Measurements from ENCODE around the gene RBMY1J.
"Not testable (repeated sequence)": the region's sequence is repeated elsewhere in the genome, so short reads cannot be mapped to it uniquely, and the experiment has no call there.

The RBMY1J gene

GRCh38 chrY:22403110-22403509 lies at the start of gene RBMY1J:
TSS of gene RBMY1J (plus strand) at chrY:22403410. CDS start at chrY:22405448, 2,038 bp downstream.
- DNase-seq (ENCODE audit: low read depth in 3 of 3): not testable (repeated sequence)

GRCh38 chrY:22367416-22367815 lies 35.8 kb upstream of the RBMY1J start:
- no peak for DNase-seq (ENCODE audit: low read depth in 3 of 3)

GRCh38 chrY:22370623-22371022 lies 32.6 kb upstream of the RBMY1J start:
- no peak for DNase-seq (ENCODE audit: low read depth in 3 of 3)

GRCh38 chrY:22373494-22373893 lies 29.7 kb upstream of the RBMY1J start:
- no peak for DNase-seq (ENCODE audit: low read depth in 3 of 3)

- not testable (repeated sequence) for DNase-seq (ENCODE audit: low read depth in 3 of 3)
Observed at GRCh38 chrY:22444718-22445396, 41.6 kb downstream of the RBMY1J start.

GRCh38 chrY:22455522-22455921 lies 52.3 kb downstream of the RBMY1J start:
- DNase-seq (ENCODE audit: low read depth in 3 of 3): not testable (repeated sequence)

- DNase-seq (ENCODE audit: low read depth in 3 of 3): not testable (repeated sequence)
Observed at GRCh38 chrY:22461962-22462361, 58.8 kb downstream of the RBMY1J start.

Measured in stimulated activated CD4-positive, alpha-beta T cell treated with anti-CD3 and anti-CD28 coated beads, TNF-alpha, amount 100 ng/mL, for 24 hours (primary cell).